ENCODE results near the gene KLF13.

DNA sequence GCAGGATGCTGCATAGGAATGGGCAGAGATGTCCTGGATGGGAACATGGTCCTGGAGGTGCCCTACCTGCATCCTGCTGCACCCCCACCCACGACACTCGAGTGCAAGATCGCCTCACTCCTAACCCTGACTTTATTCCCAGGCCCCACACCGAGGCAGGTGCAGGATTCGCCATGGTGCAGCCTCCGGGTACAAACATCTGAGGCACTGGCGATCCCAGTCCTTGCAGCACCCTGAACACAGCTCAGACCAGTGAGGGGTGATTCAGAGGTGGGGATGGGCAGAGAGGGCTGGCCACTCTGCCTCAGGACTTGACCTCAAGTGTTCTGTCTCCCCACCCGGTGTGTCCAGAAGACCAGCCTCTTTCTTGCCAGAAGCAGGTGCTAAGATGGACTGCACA is 49.1 kb downstream of the KLF13 start:
- TF ChIP-seq, protein P1, sequence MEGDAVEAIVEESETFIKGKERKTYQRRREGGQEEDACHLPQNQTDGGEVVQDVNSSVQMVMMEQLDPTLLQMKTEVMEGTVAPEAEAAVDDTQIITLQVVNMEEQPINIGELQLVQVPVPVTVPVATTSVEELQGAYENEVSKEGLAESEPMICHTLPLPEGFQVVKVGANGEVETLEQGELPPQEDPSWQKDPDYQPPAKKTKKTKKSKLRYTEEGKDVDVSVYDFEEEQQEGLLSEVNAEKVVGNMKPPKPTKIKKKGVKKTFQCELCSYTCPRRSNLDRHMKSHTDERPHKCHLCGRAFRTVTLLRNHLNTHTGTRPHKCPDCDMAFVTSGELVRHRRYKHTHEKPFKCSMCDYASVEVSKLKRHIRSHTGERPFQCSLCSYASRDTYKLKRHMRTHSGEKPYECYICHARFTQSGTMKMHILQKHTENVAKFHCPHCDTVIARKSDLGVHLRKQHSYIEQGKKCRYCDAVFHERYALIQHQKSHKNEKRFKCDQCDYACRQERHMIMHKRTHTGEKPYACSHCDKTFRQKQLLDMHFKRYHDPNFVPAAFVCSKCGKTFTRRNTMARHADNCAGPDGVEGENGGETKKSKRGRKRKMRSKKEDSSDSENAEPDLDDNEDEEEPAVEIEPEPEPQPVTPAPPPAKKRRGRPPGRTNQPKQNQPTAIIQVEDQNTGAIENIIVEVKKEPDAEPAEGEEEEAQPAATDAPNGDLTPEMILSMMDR (IDR thresholded peaks at IDR 0.05), result no peak
- no peak for TF ChIP-seq EZH2 (IDR thresholded peaks at IDR 0.05; ENCODE audit: borderline replicate concordance, insufficient read depth, low read depth, low read length, poor library complexity, severe bottlenecking)

Measured in B cell (primary cell).